Measurements from ENCODE around the gene UGT1A9. TPM values are rescaled to one million over a fixed set of nuclear protein-coding genes. Genes with fewer than 3 reads are reported as not detected.

Gene UGT1A9
- total RNA-seq, 2 donors from 2014 or later = not detected

DNA sequence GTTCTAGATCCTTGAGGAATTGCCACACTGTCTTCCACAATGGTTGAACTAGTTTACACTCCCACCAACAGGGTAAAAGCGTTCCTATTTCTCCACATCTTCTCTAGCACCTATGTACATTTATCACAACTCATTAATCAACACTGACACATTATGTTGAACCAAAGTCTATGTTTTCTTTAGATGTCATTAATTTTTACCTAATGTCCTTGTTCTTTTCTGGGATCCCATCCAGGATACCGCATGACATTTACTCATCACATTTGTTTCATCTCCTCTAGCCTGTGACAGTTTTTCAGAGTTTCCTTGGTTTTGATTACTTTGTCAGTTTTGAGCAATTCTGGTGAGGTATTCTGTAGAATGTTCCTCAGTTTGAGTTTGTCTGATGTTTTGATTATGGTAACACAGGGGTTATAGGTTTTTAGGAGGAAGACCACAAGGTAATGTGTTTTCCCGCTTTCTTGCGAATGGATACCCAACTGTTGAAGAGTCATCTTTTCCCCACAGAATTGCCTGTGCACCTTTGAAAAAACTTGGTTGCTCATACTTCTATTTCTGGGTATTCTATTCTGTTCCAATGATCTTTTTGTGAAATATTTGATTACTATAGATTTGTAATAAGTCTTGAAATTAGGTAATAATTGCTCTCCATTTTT lies 3.0 kb upstream of the UGT1A9 start:
- intact Hi-C loops (cut with DNase I) = no loop called here
- H3K36me3 ChIP-seq = no peaks in the 10 kb centered on the region
- H3K4me3 ChIP-seq = no peak overlapping the region
- no peak overlapping the region for H3K27ac ChIP-seq
- H3K4me1 ChIP-seq (replicated peaks) = no peaks in the 10 kb centered on the region
- whole genome bisulfite sequencing = 76% methylated on average over 4 of the region's 4 CpGs
- no peaks in the 10 kb centered on the region for H3K9me3 ChIP-seq
- TF ChIP-seq, protein P1, sequence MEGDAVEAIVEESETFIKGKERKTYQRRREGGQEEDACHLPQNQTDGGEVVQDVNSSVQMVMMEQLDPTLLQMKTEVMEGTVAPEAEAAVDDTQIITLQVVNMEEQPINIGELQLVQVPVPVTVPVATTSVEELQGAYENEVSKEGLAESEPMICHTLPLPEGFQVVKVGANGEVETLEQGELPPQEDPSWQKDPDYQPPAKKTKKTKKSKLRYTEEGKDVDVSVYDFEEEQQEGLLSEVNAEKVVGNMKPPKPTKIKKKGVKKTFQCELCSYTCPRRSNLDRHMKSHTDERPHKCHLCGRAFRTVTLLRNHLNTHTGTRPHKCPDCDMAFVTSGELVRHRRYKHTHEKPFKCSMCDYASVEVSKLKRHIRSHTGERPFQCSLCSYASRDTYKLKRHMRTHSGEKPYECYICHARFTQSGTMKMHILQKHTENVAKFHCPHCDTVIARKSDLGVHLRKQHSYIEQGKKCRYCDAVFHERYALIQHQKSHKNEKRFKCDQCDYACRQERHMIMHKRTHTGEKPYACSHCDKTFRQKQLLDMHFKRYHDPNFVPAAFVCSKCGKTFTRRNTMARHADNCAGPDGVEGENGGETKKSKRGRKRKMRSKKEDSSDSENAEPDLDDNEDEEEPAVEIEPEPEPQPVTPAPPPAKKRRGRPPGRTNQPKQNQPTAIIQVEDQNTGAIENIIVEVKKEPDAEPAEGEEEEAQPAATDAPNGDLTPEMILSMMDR (IDR thresholded peaks at IDR 0.05) = no peak
- TF ChIP-seq POLR2AphosphoS5 (IDR thresholded peaks at IDR 0.05) (no peak), POLR2A (IDR thresholded peaks at IDR 0.05) (no peak)
- H3K27me3 ChIP-seq (replicated peaks; ENCODE audit: insufficient read depth) = no peaks in the 10 kb centered on the region
- no peak for DNase-seq (ENCODE audit: low spot score)

DNA sequence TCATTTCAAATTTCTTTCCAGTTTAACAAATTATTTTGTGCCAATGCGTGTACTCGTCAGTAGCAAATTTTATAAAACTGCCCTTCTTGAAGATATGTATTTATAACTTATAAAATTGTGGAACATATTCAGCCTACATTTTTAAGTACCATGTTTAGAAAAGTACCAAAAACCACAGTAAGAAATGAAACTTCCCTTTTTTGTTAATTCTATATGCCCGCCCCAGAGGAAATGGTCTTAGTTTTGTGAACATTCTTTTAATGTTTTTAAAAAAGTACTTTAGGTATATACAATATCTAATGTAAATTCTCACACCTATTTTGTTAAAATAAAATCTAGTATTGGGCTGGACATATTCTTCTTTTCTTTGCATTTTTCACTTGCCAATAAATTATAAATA lies 1.2 kb downstream of the UGT1A9 start:
- H3K27ac ChIP-seq = no peak overlapping the region
- no peaks in the 10 kb centered on the region for H3K27me3 ChIP-seq (replicated peaks; ENCODE audit: insufficient read depth)
- WGBS = 74% methylated on average over 3 of the region's 3 CpGs
- no peaks in the 10 kb centered on the region for H3K36me3 ChIP-seq
- H3K4me3 ChIP-seq = no peak overlapping the region
- TF ChIP-seq POLR2AphosphoS5 (IDR thresholded peaks at IDR 0.05) (no peak), POLR2A (IDR thresholded peaks at IDR 0.05) (no peak)
- TF ChIP-seq, protein P1 (IDR thresholded peaks at IDR 0.05) = no peak
- intact Hi-C loops (cut with DNase I) = no loop called here
- no peaks in the 10 kb centered on the region for H3K9me3 ChIP-seq
- no peaks in the 10 kb centered on the region for H3K4me1 ChIP-seq (replicated peaks)
- no peak for DNase-seq (ENCODE audit: low spot score)

DNA sequence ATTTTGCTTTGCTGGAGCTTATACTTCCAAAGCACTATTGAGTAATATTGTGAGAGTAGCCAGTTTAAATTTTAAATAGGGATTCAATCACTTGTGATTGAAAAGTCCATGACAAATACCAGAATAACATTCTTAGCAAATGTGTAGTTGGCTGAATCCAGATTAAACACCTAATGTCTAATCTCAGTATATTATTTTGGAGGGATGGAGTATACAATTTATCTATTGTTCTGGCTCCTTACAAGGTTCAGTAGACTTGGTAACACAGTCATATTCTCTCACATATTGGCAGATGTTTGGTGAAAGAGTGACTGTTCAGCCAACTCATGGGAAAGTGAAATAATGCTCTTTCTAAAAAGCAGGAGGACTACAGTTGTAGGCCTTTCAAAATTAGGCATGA lies 2.2 kb downstream of the UGT1A9 start:
- H3K4me3 ChIP-seq = no peak overlapping the region
- intact Hi-C loops (cut with DNase I) = no loop called here
- H3K36me3 ChIP-seq = no peaks in the 10 kb centered on the region
- H3K27me3 ChIP-seq (replicated peaks; ENCODE audit: insufficient read depth) = no peaks in the 10 kb centered on the region
- TF ChIP-seq POLR2A (IDR thresholded peaks at IDR 0.05) (no peak), POLR2AphosphoS5 (IDR thresholded peaks at IDR 0.05) (no peak)
- TF ChIP-seq, protein P1 (IDR thresholded peaks at IDR 0.05) = no peak
- no peaks in the 10 kb centered on the region for H3K4me1 ChIP-seq (replicated peaks)
- H3K27ac ChIP-seq = no peak overlapping the region
- no peak for DNase-seq (ENCODE audit: low spot score)
- H3K9me3 ChIP-seq = no peaks in the 10 kb centered on the region

DNA sequence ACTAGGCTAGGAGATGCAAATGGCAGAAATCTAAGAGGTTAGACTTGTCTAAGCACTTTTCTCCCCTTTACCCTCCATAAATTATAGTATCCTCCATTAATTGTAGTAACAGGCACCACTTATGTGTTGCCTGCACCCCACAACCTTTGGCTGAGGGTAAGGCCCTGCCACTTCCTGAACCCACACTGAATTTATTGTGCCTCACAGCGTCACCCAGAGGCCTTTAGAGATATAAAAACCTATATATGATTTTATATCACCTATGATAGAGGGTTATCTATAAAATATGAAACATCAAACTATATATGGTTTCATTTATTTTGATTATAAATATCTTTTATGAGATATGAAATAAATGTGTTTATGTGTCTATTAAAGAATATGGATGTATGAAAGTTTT lies 2.6 kb downstream of the UGT1A9 start:
- 69% methylated on average over 1 of the region's 1 CpG for WGBS
- no peaks in the 10 kb centered on the region for H3K4me1 ChIP-seq (replicated peaks)
- intact Hi-C loops (cut with DNase I) = no loop called here
- no peaks in the 10 kb centered on the region for H3K36me3 ChIP-seq
- H3K9me3 ChIP-seq = no peaks in the 10 kb centered on the region
- TF ChIP-seq, protein P1 (IDR thresholded peaks at IDR 0.05) = no peak
- no peak for TF ChIP-seq POLR2A (IDR thresholded peaks at IDR 0.05)
- TF ChIP-seq POLR2AphosphoS5 (IDR thresholded peaks at IDR 0.05) = no peak
- no peaks in the 10 kb centered on the region for H3K27me3 ChIP-seq (replicated peaks; ENCODE audit: insufficient read depth)
- H3K4me3 ChIP-seq = no peak overlapping the region
- H3K27ac ChIP-seq = no peak overlapping the region
- no peak for DNase-seq (ENCODE audit: low spot score)

DNA sequence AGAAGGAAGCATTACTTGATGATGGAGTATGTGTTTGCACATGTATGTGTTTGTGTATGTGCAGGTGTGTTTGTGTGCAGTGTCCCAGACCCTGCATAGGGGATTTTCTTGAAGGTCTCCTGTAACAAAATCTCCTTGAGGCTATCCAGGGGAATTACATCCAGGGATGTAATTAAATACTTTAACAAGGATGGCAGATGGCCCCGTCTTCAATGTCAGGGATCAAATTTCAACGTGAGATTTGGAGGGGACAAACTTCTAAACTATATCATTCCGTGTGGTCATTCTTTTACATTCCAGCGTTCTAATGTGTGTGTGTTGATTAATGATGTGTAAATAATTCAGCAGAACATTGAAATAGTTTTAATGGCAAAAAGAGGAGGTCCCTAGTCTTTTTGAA lies 3.3 kb downstream of the UGT1A9 start:
- no peaks in the 10 kb centered on the region for H3K36me3 ChIP-seq
- no peak for DNase-seq (ENCODE audit: low spot score)
- no peaks in the 10 kb centered on the region for H3K9me3 ChIP-seq
- intact Hi-C loops (cut with DNase I) = no loop called here
- no peaks in the 10 kb centered on the region for H3K27me3 ChIP-seq (replicated peaks; ENCODE audit: insufficient read depth)
- 13% methylated on average over 4 of the region's 4 CpGs for WGBS
- no peak for TF ChIP-seq POLR2A (IDR thresholded peaks at IDR 0.05)
- TF ChIP-seq, protein P1 (IDR thresholded peaks at IDR 0.05) = no peak
- TF ChIP-seq POLR2AphosphoS5 (IDR thresholded peaks at IDR 0.05) = no peak
- no peaks in the 10 kb centered on the region for H3K4me1 ChIP-seq (replicated peaks)
- H3K27ac ChIP-seq = no peak overlapping the region
- no peak overlapping the region for H3K4me3 ChIP-seq

Measured in prostate gland (tissue), 2 donors.